Measurements from ENCODE around the gene ITPA.
"Not testable (repeated sequence)": the region's sequence is repeated elsewhere in the genome, so short reads cannot be mapped to it uniquely, and the experiment has no call there.

Gene ITPA

DNA sequence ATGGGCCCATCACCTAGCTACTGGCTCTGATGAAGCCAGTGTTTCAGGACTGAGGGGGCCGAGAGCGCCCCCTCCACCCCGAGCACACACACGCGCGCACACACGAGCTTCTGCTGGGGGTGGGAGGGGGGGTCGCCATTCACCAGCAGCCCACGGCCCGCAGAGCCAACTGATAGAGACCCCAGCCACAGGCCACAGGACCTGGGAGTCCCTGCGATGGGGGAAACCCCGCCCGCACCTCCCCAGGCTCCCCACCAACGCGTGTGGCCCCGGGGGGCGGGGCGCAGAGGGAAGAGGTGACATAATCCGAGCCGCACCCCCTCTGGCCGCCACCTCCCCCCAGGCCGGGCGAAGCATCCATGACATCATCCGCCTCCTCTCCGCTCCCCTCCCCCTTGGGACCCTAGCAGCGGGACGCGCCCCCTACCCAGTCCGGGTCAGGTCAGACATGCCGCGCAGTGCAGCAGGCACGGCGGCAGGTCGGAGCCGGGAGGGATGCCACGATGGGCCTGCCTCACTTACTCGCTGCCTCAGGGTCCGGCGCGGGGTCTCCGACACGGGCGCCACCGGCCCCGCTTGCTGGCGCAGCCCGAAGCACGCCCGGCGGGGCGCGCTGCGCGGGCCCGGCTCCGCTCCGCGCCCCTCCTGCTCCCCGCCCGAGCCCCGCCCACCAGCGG is 36.2 kb upstream of the ITPA start, which contains the start of gene LZTS3:
TSS of gene LZTS3 (minus strand) at position 617 of the 677 bp plus-strand sequence. CDS start 6,386 bp downstream, outside the sequence.
- peak; percentile 91 for FAIRE-seq
- peak; percentile 80 for DNase-seq (ENCODE audit: insufficient read length, low spot score)

DNA sequence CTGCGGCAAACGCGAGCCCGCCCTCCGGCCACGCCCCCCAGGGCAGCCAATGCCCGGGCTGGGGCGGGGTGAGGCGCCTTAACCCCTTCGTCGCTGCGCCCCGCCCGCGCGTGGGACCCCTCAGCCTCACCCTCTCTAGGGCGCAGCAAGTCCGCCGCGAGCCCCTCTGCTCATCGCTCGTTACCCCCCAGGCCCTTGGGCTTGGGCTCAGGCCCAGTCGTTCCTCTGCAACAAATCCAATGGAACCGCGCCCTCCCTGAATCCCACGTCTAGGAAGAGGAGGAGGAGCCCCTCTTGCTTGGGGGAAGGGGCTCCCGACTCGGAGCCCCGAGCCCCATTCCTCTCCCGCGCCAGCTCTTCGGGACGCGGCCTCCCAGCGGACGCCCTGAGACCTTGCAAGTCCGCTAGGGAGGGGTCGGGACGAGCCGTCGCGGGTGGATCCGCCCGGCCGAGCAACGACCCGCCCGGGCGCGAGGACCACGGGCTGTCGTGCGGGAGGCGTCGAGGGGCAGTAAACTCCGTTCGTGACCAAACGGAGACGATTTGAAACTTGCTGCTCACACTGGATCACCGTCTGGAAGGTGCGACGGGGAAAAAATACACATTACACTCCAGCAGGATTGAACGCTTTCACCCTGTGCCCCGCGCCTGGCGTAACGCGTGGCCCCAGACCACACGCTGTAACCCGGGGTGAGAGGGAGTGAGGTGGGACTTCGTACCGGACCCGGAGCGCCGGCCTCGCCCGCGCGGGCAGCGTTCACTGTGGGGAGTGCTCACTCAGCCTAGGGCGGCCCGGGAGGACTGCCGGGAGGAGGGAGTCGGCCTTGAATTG is 35.5 kb upstream of the ITPA start:
- FAIRE-seq (peak; percentile 16), DNase-seq (ENCODE audit: insufficient read length, low spot score) (peak; percentile 91)

DNA sequence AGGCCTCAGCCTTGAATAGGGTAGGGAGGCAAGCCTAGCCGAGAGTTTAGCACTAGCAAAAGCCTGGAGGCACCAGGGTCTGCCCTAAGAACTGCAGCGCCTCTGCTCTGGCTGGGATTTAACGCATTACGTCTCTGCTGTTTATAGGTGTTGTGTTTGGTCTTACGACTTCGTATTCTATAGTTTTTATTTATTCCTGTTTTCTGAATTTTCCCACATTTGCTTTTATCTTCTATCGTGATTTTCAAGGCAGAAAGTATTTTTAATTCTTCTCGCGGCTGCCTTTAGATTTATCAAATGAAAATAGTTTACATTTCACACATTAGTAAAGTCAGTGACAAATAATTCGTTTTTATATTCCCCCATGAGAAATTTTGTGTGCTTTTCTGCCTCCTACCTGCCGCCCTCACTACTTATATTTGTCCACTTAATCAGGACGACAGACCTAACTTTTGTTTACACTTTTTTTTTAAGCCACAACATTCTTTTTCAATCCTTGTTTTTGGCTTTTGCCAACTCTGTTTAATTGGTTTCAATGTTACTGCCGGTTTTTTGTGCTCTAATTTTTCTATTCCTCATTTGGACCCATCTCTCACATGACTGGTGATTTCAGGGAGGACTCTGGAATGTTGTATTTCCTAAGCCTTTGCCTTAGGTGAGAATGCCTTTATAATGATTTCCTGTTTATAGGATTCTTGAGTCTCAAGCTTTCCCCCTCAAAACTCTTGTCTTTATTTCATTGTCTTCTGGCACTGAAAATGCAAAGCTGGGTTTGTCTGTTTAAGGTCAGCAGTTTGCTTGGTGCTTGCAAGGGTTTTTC is 34.6 kb upstream of the ITPA start:
- no peak for FAIRE-seq
- DNase-seq (ENCODE audit: insufficient read length, low spot score): no peak

DNA sequence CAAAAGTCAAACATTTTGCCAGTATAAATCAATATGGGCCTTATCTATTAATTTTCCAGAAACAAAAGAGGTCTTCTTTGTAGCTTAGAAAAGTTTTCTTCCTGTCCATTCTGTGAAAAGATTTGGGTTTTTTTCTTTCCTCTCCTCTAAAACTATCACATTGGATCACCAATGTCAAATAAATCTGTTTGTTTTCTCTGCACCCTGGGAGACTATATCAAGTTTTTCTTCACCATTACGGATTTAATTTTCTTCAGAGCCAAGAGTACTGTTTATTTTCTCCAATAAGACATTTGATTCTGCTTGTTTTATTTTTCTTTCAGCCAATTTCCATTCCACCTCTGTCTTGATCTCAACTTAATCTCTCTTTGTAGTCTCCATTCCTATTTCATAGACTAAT is 34.0 kb upstream of the ITPA start:
- DNase-seq (ENCODE audit: insufficient read length, low spot score) (no peak), FAIRE-seq (no peak)

DNA sequence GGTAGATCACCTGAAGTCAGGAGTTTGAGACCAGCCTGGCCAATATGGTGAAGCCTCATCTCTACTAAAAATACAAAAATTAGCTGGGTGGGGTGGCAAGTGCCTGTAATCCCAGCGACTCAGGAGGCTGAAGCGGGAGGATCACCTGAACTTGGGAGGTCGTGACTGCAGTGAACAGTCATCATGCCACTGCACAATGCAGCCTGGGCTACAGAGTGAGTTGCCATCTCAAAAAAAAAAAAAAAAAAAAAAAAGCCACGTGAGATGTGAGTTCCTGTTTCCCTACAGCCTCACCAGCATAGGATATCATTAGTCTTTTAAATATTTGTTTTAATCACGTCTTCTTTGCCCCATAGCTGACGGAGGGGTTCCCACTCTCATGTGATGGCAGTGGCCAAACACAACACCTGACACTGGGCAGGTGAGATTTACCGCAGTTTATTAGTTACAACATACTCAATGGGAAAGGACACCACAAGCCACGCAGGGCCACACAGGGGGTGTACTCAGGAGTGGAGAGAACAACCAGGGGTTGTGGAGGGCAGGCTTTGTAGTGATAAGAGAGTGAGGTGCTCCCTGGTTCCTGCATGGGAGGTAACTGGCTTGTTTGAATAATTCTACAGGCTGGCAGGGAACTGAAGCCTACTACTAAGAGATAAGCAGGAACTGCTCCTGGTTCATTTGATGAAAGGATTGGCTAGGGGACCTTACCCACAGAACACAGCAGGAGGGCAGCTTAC is 31.4 kb upstream of the ITPA start:
- no peak for FAIRE-seq
- DNase-seq (ENCODE audit: insufficient read length, low spot score): no peak

DNA sequence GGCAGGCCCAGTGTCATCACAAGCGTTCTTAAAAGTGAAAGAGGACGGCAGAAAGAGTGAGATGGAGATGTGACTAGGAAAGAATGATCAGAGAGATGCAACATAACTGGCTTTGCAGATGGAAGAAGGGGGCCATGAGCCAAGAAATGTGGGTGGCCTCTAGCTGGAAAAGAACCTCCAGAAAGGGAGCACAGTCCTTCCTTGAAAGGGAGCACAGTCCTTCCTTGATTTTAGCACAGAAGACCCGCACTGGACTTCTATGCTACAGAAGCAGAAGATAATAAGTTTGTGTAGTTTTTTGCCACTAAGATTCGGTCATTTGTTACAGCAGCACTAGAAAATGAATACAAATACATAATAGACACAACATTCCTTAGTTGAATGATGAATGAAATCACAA is 29.0 kb upstream of the ITPA start:
- DNase-seq (ENCODE audit: insufficient read length, low spot score) (no peak), FAIRE-seq (no peak)

DNA sequence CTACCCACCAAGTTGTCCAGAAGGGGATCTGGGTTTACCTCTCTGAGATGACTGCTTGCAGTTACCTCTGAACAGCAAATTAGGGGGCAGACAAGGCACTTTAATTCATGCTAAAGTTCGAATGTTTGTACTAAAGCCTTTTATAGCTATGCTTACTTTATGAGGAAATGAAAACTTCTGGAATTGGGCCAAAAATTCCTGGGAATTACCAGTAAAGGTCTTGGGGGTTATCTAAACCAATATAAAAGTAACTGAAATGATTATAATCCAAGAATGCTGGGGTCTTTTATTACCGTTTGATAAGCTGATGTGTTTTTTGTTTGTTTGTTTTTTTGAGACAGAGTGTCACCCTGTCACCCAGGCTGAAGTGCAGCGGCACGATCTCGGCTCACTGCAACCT is 28.0 kb upstream of the ITPA start:
- DNase-seq (ENCODE audit: insufficient read length, low spot score): no peak
- no peak for FAIRE-seq

DNA sequence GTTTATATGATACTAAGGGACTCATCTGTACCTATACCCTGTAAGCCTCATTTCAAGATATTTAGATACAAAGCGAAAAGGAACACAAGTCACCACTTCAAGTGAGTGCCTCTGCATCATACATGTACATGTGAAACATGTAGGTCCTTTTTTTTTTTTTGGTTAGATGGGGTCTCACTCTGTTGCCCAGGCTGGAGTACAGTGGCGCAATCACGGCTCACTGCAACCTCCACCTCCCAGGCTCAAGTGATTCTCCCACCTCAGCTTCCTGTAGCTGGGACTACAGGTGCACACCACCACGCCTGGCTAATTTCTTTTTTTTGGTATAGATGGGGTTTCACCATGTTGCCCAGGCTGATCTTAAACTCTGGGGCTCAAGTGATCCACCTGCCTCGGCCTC is 26.9 kb upstream of the ITPA start:
- not testable (repeated sequence) for FAIRE-seq; DNase-seq (ENCODE audit: insufficient read length, low spot score)

DNA sequence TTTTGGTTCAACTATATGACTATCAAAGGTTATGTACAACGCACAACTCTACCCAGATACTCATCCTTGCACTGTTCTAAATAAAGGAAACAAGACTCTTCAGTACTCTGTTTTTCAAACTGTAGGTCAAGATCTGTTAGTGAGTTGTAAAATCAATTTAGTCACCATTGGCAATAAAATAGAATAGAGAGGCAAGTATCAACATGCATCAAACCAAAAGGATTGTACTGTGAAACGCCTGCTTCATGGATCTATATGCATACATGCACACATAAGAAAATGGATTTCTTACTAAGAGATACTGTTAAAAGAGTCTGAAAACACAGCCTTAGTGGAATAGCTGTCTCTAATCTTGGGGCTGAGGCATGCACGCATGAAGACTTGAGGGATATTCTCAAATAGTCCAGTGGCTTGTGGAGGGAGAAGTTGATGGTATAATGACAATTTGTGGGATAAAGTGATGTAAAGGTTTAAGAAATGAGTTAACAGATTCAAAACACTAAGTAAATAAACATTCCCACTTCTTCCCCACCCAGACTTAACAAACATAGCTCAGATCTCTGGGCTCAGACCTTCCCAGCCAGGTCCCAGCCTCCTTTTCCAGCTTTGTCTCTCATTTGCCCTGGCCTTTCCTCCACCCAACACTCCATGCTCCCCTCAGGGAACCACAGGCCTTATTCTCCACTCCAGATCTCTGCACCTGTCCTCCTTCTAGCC is 25.2 kb upstream of the ITPA start:
- no peak for FAIRE-seq
- no peak for DNase-seq (ENCODE audit: insufficient read length, low spot score)

DNA sequence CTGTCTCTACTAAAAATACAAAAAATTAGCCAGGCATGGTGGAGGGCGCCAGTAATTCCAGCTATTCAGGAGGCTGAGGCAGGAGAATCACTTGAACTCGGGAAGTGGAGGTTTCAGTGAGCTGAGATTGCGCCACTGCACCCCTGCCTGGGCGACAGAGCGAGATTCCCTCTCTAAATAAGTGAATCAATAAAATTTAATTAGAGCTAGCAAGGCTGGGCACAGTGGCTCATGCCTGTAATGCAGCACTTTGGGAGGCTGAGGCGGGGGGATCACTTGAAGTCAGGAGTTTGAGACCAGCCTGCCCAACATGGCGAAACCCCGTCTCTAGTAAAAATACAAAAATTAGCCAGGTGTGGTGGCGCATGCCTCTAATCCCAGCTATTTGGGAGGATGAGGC is 21.4 kb upstream of the ITPA start:
- not testable (repeated sequence) for FAIRE-seq; DNase-seq (ENCODE audit: insufficient read length, low spot score)

DNA sequence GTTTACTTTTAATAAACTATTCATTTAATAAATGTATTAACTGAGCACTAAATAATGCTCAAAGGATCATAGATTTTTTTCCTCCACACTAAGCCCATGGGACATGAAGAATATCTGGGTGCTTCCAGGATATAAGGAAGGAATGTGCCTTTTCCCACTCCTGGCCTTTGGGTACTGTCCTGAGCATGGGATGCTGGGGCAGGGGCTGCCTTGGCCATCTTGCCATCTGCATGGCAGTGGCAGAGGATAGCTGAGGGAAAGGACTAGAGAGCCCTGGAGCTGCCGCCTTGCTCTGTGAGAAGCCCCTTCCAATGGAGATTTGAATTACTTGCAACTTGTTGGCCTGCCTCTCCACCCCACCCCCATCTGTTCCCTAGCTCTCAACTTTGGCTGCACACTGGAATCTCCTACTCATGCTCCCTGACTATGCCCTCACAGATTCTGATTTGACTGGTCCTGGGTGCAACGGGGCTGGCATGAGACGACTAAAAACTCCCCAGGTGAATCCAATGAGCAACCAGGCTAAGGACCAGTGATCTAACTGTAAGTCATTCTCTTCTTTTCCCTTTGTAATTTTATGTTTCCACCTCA is 20.4 kb upstream of the ITPA start:
- DNase-seq (ENCODE audit: insufficient read length, low spot score): no peak
- FAIRE-seq: no peak

DNA sequence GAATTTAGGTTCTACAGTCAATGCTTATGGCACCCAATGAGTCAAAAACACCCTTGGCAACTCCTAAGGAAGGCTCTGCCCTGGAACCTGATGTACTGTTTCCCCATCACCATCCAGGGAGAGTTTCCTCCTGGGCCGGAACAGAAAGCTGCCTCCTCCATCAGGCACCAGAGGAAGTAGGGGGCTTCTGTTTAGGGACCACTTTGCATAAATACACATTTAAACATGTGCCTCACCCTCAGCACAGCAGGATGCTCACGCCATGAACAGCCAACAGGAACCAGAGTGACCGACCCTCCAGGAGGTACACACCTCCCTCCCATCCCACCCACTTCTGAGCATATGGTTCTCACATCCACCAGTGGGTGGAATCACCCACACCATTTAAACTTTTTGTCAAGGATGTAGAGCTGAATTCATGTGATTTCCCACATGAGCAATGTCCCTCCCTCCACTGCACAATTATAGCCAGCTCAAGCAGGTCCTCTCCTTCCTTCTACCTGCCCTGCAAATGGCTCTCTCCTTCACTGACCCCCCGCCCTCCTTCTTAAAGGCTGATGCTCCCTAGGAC is 19.7 kb upstream of the ITPA start:
- DNase-seq (ENCODE audit: insufficient read length, low spot score) (no peak), FAIRE-seq (no peak)

DNA sequence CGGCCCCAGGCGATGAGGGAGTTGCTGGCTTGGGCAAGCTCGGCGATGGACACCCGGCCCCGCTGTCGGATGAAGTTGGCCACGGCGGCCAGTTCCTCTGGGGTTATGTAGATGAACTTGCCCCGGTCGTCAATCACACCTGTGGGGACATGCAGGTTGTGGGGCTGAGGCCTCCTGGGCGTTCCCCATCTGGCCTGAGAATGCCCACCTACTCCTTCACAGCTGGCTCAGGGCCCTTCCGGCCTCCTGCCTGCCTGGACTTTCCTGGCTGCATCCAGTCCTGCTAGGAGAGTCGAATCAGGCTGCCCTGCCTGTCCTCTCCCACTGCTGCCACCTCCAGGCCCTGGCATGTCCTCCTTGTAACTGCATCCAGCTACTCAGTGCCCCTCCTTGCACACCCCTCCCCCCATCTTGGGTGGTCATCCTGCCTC is 18.6 kb upstream of the ITPA start:
- FAIRE-seq: no peak
- no peak for DNase-seq (ENCODE audit: insufficient read length, low spot score)

DNA sequence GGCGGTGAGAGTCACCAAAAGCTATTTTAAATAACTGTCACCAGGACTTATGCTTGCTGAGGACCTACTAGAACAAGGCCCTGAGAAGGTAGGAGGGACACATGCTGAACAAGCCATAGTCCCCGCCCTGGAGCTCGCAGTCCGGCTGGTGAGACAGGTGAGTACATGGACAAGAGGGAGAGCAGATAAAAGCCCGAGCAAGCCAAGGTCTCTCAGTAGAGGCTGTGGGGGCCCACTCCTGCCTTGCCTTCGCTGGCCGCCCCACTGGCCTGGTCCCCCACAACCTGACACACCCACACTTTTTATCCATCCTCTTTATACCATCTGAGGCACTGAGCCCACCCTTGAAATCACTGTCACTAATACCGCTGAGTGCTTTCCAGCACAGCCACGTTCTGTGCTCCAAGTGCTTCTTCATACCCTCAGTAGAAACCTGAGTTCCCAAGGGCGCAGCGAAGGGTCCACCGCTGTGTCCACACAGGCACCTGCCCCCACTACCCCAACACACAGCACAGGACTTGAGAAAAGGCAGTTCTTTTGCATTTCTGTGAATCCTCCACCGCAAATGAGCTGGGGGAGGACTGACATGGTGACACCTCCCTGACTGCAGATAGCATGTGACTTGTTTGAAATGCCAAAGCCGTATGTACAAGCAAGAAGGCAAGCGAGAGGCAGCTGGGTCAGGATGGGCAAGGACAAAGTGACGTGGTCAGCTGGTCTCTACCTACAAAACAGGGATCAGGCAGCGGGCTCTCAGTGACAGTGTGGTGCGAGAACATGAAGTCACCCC is 16.9 kb upstream of the ITPA start:
- DNase-seq (ENCODE audit: insufficient read length, low spot score) (no peak), FAIRE-seq (no peak)

DNA sequence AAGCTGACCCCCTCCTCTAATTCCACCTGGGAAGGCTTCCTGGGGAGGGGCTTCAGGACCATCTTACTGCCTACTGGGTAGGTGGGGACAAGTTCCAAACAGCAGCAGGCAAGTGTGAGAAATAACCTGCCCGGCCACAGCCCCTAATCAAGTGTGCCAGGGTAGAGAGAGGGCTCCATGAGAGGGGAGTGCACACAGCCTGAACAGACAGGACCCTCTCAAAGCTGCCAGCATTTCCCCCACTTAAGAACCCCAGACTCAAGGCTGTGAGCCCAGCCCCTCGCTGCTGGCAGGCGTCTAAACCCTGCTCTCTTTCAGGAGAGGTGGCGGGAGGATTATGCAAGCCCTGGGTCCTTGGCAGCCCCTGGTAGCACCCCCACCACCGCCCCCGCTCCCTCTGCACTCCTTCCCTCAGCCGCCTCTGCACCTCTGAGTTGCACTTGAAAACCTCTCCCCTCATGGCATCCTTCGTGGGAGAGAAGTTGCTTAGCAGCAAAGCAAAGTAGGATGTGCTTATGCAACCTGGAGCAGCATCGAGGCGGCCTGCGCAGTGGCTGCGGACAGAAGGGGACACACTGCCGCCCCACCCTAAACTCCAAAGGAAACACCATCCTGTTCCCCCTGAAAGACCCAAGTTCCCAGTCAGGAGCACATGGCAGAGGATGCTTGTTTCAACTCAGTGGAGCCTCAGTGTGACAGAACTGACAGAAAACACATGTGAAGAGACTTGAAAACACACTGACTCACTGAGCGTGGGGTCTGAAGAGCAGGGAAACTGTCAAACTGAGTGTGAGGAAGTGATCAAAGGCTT is 15.3 kb upstream of the ITPA start:
- no peak for FAIRE-seq
- DNase-seq (ENCODE audit: insufficient read length, low spot score): no peak

DNA sequence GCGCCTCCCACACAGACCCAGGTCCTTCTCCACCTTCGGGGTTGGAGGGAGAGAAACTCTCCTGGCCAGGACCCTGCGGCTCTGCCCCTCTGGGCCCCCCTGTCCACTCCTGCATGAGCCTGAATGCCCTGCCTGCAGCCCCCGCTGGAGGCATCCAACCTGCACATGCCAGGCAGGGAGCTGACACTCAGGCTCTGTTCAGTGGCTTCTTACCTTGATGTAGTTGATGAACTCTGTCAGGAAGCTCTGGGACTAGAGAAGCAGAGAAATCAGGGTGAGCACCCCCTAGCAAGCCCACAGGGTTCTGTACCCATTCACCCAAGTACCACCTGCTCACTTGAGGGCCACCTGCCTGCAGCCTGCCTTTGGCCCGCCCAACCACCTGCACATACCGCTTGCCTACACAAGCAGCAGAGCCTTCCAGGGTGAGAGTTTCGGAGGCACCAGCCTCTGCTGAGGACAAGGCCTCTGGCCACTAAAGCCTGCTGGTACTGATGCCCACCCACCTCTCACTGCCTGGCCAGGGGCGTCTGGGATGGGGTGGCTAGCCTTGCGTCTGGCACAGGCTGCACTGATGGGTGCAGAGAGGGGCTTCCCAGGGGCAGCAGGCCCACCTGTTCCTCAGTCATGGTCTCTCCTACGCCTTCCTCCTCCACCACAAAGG is 14.5 kb upstream of the ITPA start:
- no peak for FAIRE-seq
- DNase-seq (ENCODE audit: insufficient read length, low spot score): no peak

Data from HTR-8/SVneo (cell line).